ENCODE results near the gene GH1.
"Not testable (repeated sequence)": the region's sequence is repeated elsewhere in the genome, so short reads cannot be mapped to it uniquely, and the experiment has no call there.

Gene GH1

GRCh38 chr17:63896524-63897354 lies 21.9 kb downstream of the GH1 start, which contains the start of gene CSH1:
Gene CSH1, minus strand, starts transcription at chr17:63896574. Its CDS starts 63 bp downstream, at chr17:63896511.
- not testable (repeated sequence) for H3K27ac ChIP-seq (ENCODE audit: low read depth, low read length); H3K4me1 ChIP-seq (ENCODE audit: control insufficient read depth, insufficient read depth, low read length); H3K36me3 ChIP-seq (ENCODE audit: control insufficient read depth, insufficient read depth, low read length); H3K4me3 ChIP-seq (ENCODE audit: low read length); H3K27me3 ChIP-seq (ENCODE audit: control insufficient read depth, insufficient read depth, low read length); H3K9ac ChIP-seq (ENCODE audit: low read length)

DNA sequence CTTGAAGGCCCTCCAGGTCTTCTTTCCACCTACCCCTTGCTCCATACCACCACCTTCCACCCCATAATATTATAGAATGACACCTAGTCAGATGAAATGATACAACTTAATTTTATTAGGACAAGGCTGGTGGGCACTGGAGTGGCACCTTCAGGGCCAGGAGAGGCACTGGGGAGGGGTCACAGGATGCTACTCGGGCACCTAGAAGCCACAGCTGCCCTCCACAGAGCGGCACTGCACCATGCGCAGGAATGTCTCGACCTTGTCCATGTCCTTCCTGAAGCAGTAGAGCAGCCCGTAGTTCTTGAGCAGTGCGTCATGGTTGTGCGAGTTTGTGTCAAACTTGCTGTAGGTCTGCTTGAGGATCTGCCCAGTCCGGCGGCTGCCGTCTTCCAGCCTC lies 23.8 kb downstream of the GH1 start:
- H3K9ac ChIP-seq (ENCODE audit: low read length); H3K4me3 ChIP-seq (ENCODE audit: low read length); H3K4me1 ChIP-seq (ENCODE audit: control insufficient read depth, insufficient read depth, low read length); H3K27me3 ChIP-seq (ENCODE audit: control insufficient read depth, insufficient read depth, low read length); H3K36me3 ChIP-seq (ENCODE audit: control insufficient read depth, insufficient read depth, low read length); H3K27ac ChIP-seq (ENCODE audit: low read depth, low read length): not testable (repeated sequence)

DNA sequence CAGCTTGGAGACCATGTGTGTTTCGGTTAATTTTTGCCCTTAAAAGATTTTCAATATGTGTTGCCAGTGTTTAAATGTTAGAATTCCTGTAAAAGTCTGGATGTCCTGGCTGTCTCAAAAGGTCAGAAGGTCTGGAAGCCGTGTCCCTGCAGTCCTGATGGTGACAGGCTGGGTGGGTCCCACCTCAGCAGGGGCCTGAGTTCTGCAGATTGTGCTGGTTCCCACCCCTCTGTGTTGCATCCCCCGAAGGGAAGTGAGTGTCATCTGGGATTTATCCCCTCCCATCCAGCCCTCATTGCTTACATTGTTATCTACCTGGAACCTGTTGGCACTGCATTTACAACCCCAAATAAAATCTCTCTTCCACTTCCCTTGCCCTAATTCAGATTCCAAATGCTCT lies 24.6 kb downstream of the GH1 start:
- not testable (repeated sequence) for H3K27me3 ChIP-seq (ENCODE audit: control insufficient read depth, insufficient read depth, low read length); H3K9ac ChIP-seq (ENCODE audit: low read length); H3K36me3 ChIP-seq (ENCODE audit: control insufficient read depth, insufficient read depth, low read length); H3K4me1 ChIP-seq (ENCODE audit: control insufficient read depth, insufficient read depth, low read length); H3K27ac ChIP-seq (ENCODE audit: low read depth, low read length); H3K4me3 ChIP-seq (ENCODE audit: low read length)

DNA sequence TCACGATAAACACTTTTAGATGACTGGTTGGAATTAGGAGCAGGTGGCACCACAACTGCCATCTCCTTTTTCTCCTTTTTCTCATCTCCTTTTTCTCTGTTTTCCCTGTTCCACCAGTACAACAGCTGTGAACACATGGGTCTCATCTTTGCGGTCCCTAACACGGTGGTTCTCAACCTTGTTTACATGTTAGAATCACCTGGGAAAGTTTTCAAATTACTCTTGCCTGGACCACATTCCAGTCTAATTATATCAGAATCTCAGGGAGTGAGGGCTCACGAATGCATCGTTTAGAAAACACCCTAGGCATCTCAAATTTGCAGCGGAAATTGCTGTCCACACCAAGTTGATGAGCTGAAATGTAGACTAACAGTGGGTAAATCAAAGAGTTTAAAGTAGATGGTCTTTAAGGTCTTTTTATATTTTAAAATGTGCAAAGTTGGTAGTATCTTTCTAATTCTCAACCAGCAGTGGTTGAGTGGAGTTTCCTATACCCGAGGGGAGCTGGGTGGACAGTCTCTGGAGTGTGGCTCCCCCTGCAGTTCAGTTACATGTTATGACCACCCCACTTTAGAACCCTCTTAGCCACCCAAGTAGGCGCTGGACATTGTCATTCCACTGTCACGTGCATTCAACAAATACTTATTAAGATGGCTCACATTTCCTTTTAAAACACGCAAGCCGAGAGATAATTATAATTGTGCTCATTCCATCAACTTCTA lies 26.2 kb downstream of the GH1 start:
- H3K27me3 ChIP-seq (ENCODE audit: control insufficient read depth, insufficient read depth, low read length); H3K4me1 ChIP-seq (ENCODE audit: control insufficient read depth, insufficient read depth, low read length); H3K36me3 ChIP-seq (ENCODE audit: control insufficient read depth, insufficient read depth, low read length); H3K4me3 ChIP-seq (ENCODE audit: low read length); H3K27ac ChIP-seq (ENCODE audit: low read depth, low read length); H3K9ac ChIP-seq (ENCODE audit: low read length): not testable (repeated sequence)

DNA sequence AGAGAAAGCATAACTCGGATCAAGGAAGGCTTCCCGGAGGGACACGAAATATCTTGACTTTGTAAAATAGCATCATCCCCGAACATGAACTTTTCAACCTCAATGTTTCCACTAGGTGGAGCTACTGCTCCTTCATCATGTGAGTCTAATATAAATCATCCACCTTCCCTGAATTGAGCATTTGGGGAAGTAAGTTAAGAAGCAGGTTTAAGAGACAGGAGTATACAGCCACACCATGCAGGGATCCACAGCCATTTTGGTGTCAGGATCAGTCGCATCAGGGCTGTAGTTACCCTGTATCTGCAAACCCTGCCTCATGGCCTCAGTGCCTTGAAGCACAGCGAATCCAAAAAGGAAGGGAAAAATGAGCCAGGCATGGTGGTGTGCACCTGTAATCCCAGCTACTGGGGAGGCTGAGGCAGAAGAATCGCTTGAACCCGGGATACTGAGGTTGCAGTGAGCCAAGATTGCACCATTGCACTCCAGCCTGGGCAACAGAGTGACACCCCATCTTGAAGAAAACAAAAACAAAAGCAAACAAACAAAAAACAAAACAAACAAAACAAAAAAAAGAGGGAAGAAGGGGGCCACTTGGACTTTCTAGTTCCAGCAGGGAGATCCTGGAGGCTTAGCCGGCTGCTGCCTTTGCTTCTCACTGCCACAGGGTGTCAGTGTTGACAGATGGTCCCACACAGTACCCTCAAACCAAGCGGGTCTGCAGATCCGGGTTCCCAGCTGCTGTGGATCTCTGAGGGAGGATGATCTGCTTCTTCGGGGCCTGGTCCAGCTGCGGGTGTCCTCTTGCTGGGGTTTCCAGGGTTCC lies 29.4 kb downstream of the GH1 start:
- not testable (repeated sequence) for H3K27ac ChIP-seq (ENCODE audit: low read depth, low read length); H3K4me3 ChIP-seq (ENCODE audit: low read length); H3K4me1 ChIP-seq (ENCODE audit: control insufficient read depth, insufficient read depth, low read length); H3K9ac ChIP-seq (ENCODE audit: low read length); H3K27me3 ChIP-seq (ENCODE audit: control insufficient read depth, insufficient read depth, low read length); H3K36me3 ChIP-seq (ENCODE audit: control insufficient read depth, insufficient read depth, low read length)

GRCh38 chr17:63885119-63885518 lies 33.5 kb downstream of the GH1 start:
- H3K4me3 ChIP-seq (ENCODE audit: low read length); H3K9ac ChIP-seq (ENCODE audit: low read length); H3K36me3 ChIP-seq (ENCODE audit: control insufficient read depth, insufficient read depth, low read length); H3K4me1 ChIP-seq (ENCODE audit: control insufficient read depth, insufficient read depth, low read length); H3K27me3 ChIP-seq (ENCODE audit: control insufficient read depth, insufficient read depth, low read length); H3K27ac ChIP-seq (ENCODE audit: low read depth, low read length): not testable (repeated sequence)

- not testable (repeated sequence) for H3K9ac ChIP-seq (ENCODE audit: low read length); H3K27me3 ChIP-seq (ENCODE audit: control insufficient read depth, insufficient read depth, low read length); H3K36me3 ChIP-seq (ENCODE audit: control insufficient read depth, insufficient read depth, low read length); H3K27ac ChIP-seq (ENCODE audit: low read depth, low read length); H3K4me1 ChIP-seq (ENCODE audit: control insufficient read depth, insufficient read depth, low read length); H3K4me3 ChIP-seq (ENCODE audit: low read length)
Observed at GRCh38 chr17:63882626-63883126, 36.0 kb downstream of the GH1 start.

DNA sequence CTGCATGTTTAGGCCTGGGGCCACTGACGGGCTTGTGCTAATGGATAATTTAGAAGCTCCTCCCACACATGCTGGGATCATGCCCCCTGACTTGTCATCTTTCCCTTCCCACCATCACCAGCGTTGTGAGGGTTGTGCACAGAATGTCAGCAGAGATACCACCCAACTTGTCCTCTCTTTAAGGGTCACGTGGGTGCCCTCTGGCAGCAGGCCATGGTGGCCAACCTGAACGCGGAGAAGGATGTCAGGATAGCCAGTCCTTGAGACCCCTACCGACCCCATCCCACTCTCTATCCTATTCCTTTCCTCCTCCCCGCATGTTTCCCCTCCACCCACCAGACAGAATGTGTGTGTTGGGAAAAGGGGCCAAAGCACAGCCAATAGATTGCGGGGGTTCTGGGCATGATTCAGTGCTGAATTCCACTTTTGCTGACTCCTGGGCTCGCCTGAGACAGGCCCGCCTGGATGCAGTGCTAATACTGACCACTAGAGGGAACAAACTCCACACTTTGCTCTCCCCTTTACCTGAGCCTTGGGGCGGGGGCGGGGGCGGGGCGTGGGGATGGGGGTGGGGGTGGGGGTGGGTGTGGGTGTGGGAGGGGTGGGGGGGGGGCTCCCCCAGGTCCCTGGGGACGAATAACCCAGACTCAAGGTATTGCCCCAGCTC lies 36.6 kb downstream of the GH1 start, which contains the start of gene GH2:
Gene GH2 (minus strand): TSS at position 10 of the 667 bp plus-strand sequence. CDS start 143 bp downstream, outside the sequence.
- Histone ChIP-seq H3K36me3 (ENCODE audit: control insufficient read depth, insufficient read depth, low read length) (no peaks in the 10 kb centered on the region), H3K4me1 (ENCODE audit: control insufficient read depth, insufficient read depth, low read length) (no peaks in the 10 kb centered on the region), H3K27me3 (ENCODE audit: control insufficient read depth, insufficient read depth, low read length) (no peaks in the 10 kb centered on the region), H3K9ac (ENCODE audit: low read length) (no peak within 1 kb of the TSS), H3K27ac (ENCODE audit: low read depth, low read length) (no peak within 1 kb of the TSS), H3K4me3 (ENCODE audit: low read length) (no peak within 1 kb of the TSS)

DNA sequence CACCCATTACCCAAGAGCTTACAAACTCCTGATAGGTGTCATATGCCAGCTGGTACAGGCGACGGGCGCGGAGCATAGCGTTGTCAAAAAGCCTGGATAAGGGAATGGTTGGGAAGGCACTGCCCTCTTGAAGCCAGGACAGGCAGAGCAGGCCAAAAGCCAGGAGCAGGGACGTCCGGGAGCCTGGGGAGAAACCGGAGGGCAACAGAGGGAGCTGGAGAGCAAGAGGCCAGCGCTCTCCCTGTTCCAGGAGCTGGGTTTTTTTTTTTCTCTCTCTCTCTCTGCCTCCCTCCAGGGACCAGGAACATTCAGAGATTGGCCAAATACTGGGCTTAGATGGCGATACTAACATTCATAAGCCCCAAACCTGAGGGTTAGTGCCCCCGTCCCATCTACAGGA lies 37.3 kb downstream of the GH1 start:
- H3K36me3 ChIP-seq (ENCODE audit: control insufficient read depth, insufficient read depth, low read length); H3K4me1 ChIP-seq (ENCODE audit: control insufficient read depth, insufficient read depth, low read length): not testable (repeated sequence)

GRCh38 chr17:63880706-63881105 lies 37.9 kb downstream of the GH1 start:
- Histone ChIP-seq H3K27ac (ENCODE audit: low read depth, low read length) (no peak overlapping the region), H3K36me3 (ENCODE audit: control insufficient read depth, insufficient read depth, low read length) (no peaks in the 10 kb centered on the region), H3K9ac (ENCODE audit: low read length) (no peak overlapping the region), H3K4me3 (ENCODE audit: low read length) (no peak overlapping the region), H3K27me3 (ENCODE audit: control insufficient read depth, insufficient read depth, low read length) (no peaks in the 10 kb centered on the region), H3K4me1 (ENCODE audit: control insufficient read depth, insufficient read depth, low read length) (no peaks in the 10 kb centered on the region)

More for the DNA sequence above, 37.3 kb downstream of the GH1 start:
- not testable (repeated sequence) for H3K4me3 ChIP-seq (ENCODE audit: low read length); H3K27ac ChIP-seq (ENCODE audit: low read depth, low read length); H3K27me3 ChIP-seq (ENCODE audit: control insufficient read depth, insufficient read depth, low read length); H3K9ac ChIP-seq (ENCODE audit: low read length)

GRCh38 chr17:63878413-63878812 lies 40.2 kb downstream of the GH1 start:
- not testable (repeated sequence) for H3K4me3 ChIP-seq (ENCODE audit: low read length); H3K27me3 ChIP-seq (ENCODE audit: control insufficient read depth, insufficient read depth, low read length); H3K36me3 ChIP-seq (ENCODE audit: control insufficient read depth, insufficient read depth, low read length); H3K4me1 ChIP-seq (ENCODE audit: control insufficient read depth, insufficient read depth, low read length); H3K27ac ChIP-seq (ENCODE audit: low read depth, low read length); H3K9ac ChIP-seq (ENCODE audit: low read length)

- not testable (repeated sequence) for H3K36me3 ChIP-seq (ENCODE audit: control insufficient read depth, insufficient read depth, low read length); H3K4me3 ChIP-seq (ENCODE audit: low read length); H3K27me3 ChIP-seq (ENCODE audit: control insufficient read depth, insufficient read depth, low read length); H3K4me1 ChIP-seq (ENCODE audit: control insufficient read depth, insufficient read depth, low read length); H3K9ac ChIP-seq (ENCODE audit: low read length); H3K27ac ChIP-seq (ENCODE audit: low read depth, low read length)
Observed at GRCh38 chr17:63874693-63875092, 43.9 kb downstream of the GH1 start.
